Measurements from ENCODE around the gene RHEB.

- TF ChIP-seq, protein P1, sequence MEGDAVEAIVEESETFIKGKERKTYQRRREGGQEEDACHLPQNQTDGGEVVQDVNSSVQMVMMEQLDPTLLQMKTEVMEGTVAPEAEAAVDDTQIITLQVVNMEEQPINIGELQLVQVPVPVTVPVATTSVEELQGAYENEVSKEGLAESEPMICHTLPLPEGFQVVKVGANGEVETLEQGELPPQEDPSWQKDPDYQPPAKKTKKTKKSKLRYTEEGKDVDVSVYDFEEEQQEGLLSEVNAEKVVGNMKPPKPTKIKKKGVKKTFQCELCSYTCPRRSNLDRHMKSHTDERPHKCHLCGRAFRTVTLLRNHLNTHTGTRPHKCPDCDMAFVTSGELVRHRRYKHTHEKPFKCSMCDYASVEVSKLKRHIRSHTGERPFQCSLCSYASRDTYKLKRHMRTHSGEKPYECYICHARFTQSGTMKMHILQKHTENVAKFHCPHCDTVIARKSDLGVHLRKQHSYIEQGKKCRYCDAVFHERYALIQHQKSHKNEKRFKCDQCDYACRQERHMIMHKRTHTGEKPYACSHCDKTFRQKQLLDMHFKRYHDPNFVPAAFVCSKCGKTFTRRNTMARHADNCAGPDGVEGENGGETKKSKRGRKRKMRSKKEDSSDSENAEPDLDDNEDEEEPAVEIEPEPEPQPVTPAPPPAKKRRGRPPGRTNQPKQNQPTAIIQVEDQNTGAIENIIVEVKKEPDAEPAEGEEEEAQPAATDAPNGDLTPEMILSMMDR (conservative IDR thresholded peaks at IDR 0.05; ENCODE audit: low read depth, low read length): peak; percentile 75
- TF ChIP-seq EZH2 (IDR thresholded peaks at IDR 0.05; ENCODE audit: low read length, unreplicated experiment): no peak
Observed at GRCh38 chr7:151448261-151449252, 71.1 kb downstream of the RHEB start.

Data from PC-3 (cell line).